Measurements from ENCODE around the gene TEX9.

The TEX9 gene

GRCh38 chr15:56454836-56455235 is 89.6 kb downstream of the TEX9 start:
- no peak for TF ChIP-seq ZNF274 (IDR thresholded peaks at IDR 0.05; ENCODE audit: low read depth, low read length)
- no peak overlapping the region for H3K4me3 ChIP-seq (ENCODE audit: low read length)

- H3K4me3 ChIP-seq (ENCODE audit: low read length), result no peak overlapping the region
- no peak for TF ChIP-seq ZNF274 (IDR thresholded peaks at IDR 0.05; ENCODE audit: low read depth, low read length)
Observed at GRCh38 chr15:56456229-56456628, 91.0 kb downstream of the TEX9 start.

GRCh38 chr15:56459096-56459495 is 93.9 kb downstream of the TEX9 start:
- no peak overlapping the region for H3K4me3 ChIP-seq (ENCODE audit: low read length)
- TF ChIP-seq ZNF274 (IDR thresholded peaks at IDR 0.05; ENCODE audit: low read depth, low read length), result no peak

- TF ChIP-seq ZNF274 (IDR thresholded peaks at IDR 0.05; ENCODE audit: low read depth, low read length), result no peak
- H3K4me3 ChIP-seq (ENCODE audit: low read length), result no peak overlapping the region
Observed at GRCh38 chr15:56460071-56460470, 94.8 kb downstream of the TEX9 start.

GRCh38 chr15:56460947-56461346 is 95.7 kb downstream of the TEX9 start:
- H3K4me3 ChIP-seq (ENCODE audit: low read length), result no peak overlapping the region
- TF ChIP-seq ZNF274 (IDR thresholded peaks at IDR 0.05; ENCODE audit: low read depth, low read length), result no peak

- no peak for TF ChIP-seq ZNF274 (IDR thresholded peaks at IDR 0.05; ENCODE audit: low read depth, low read length)
Observed at GRCh38 chr15:56464893-56465520, 99.8 kb downstream of the TEX9 start, which contains the start of gene MNS1. MNS1 (minus strand) TSS chr15:56465137; CDS start chr15:56464972, 165 bp downstream.

GRCh38 chr15:56467616-56468015 is 102.4 kb downstream of the TEX9 start:
- H3K4me3 ChIP-seq (ENCODE audit: low read length), result no peak overlapping the region
- no peak for TF ChIP-seq ZNF274 (IDR thresholded peaks at IDR 0.05; ENCODE audit: low read depth, low read length)

More at GRCh38 chr15:56464893-56465520, 99.8 kb downstream of the TEX9 start, which contains the start of gene MNS1:
- peak within 1 kb of the TSS; percentile 84 for H3K4me3 ChIP-seq (ENCODE audit: low read length)

GRCh38 chr15:56468401-56468800 is 103.2 kb downstream of the TEX9 start:
- no peak for TF ChIP-seq ZNF274 (IDR thresholded peaks at IDR 0.05; ENCODE audit: low read depth, low read length)
- H3K4me3 ChIP-seq (ENCODE audit: low read length), result no peak overlapping the region

GRCh38 chr15:56469483-56469882 is 104.3 kb downstream of the TEX9 start:
- no peak overlapping the region for H3K4me3 ChIP-seq (ENCODE audit: low read length)
- TF ChIP-seq ZNF274 (IDR thresholded peaks at IDR 0.05; ENCODE audit: low read depth, low read length), result no peak

GRCh38 chr15:56471440-56472069 is 106.3 kb downstream of the TEX9 start:
- no peak for TF ChIP-seq ZNF274 (IDR thresholded peaks at IDR 0.05; ENCODE audit: low read depth, low read length)

GRCh38 chr15:56472278-56472677 is 107.1 kb downstream of the TEX9 start:
- no peak for TF ChIP-seq ZNF274 (IDR thresholded peaks at IDR 0.05; ENCODE audit: low read depth, low read length)

More at GRCh38 chr15:56471440-56472069, 106.3 kb downstream of the TEX9 start:
- no peak overlapping the region for H3K4me3 ChIP-seq (ENCODE audit: low read length)

GRCh38 chr15:56473017-56473416 is 107.8 kb downstream of the TEX9 start:
- no peak overlapping the region for H3K4me3 ChIP-seq (ENCODE audit: low read length)
- no peak for TF ChIP-seq ZNF274 (IDR thresholded peaks at IDR 0.05; ENCODE audit: low read depth, low read length)

More at GRCh38 chr15:56472278-56472677, 107.1 kb downstream of the TEX9 start:
- H3K4me3 ChIP-seq (ENCODE audit: low read length), result no peak overlapping the region

- H3K4me3 ChIP-seq (ENCODE audit: low read length), result no peak overlapping the region
- TF ChIP-seq ZNF274 (IDR thresholded peaks at IDR 0.05; ENCODE audit: low read depth, low read length), result no peak
Observed at GRCh38 chr15:56475351-56475750, 110.1 kb downstream of the TEX9 start.

Measured in GM08714 (cell line).